Measurements from ENCODE around the gene NUBP2.
"Not testable (repeated sequence)": the region's sequence is repeated elsewhere in the genome, so short reads cannot be mapped to it uniquely, and the experiment has no call there.

NUBP2 gene

GRCh38 chr16:1791256-1791942 lies 8.6 kb downstream of the NUBP2 start:
- H3K9ac ChIP-seq (ENCODE audit: low read depth, low read length) = no peak overlapping the region
- no peaks in the 10 kb centered on the region for H3K9me3 ChIP-seq (ENCODE audit: control insufficient read depth, insufficient read depth, low read length)
- H3K4me1 ChIP-seq (ENCODE audit: insufficient read depth, low read length) = no peaks in the 10 kb centered on the region
- no peaks in the 10 kb centered on the region for H3K36me3 ChIP-seq (ENCODE audit: insufficient read depth, low read length)

GRCh38 chr16:1791943-1792812 lies 9.4 kb downstream of the NUBP2 start:
- Histone ChIP-seq H3K4me1 (ENCODE audit: insufficient read depth, low read length) (no peaks in the 10 kb centered on the region), H3K36me3 (ENCODE audit: insufficient read depth, low read length) (no peaks in the 10 kb centered on the region), H3K9me3 (ENCODE audit: control insufficient read depth, insufficient read depth, low read length) (no peaks in the 10 kb centered on the region), H3K9ac (ENCODE audit: low read depth, low read length) (no peak overlapping the region)

DNA sequence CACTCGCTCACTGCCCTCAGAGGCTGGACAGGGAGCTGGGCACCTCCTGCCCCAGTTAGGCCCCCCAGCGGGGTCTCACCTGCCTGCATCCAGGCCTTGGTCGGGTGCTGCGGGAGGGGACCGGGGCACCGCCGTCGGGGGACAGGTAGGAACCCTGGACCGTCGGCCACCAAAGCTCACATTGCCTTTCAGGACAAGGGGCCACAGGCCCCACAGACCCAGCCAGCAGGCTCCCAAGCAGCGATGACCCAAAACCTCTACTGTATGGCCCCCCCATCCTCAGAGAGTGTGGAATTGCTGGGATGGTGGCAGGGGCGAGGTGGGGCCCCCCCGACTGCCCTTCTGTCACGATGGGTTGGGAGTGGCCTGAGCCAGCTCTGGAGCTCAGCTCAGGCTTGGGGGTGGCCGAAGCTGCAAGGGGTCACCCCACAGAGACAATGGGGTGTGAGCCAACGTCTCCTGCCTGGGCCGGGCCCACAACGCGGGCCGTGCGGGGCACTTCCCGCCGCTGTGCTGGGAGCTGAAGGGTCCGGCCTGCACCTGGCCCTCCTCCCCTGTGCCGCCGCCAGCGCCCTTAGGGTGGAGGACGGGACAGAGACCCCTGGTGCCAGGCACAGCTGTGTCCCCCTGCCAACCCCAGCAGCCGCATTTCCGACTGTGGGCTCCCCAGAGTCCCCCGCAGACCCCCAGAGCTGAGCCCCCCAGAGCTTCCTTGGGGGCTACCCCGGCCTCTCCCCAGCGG lies 10.2 kb downstream of the NUBP2 start:
- Histone ChIP-seq H3K4me1 (ENCODE audit: insufficient read depth, low read length) (no peaks in the 10 kb centered on the region), H3K36me3 (ENCODE audit: insufficient read depth, low read length) (no peaks in the 10 kb centered on the region), H3K9me3 (ENCODE audit: control insufficient read depth, insufficient read depth, low read length) (peaks cover 2% of the 10 kb centered on the region), H3K9ac (ENCODE audit: low read depth, low read length) (no peak overlapping the region)

GRCh38 chr16:1793578-1794220 lies 10.9 kb downstream of the NUBP2 start, which contains the start of gene IGFALS:
Gene IGFALS (minus strand): TSS chr16:1793705. CDS start chr16:1793652, 53 bp downstream.
- peaks cover 3% of the 10 kb centered on the region for H3K9me3 ChIP-seq (ENCODE audit: control insufficient read depth, insufficient read depth, low read length)
- no peaks in the 10 kb centered on the region for H3K36me3 ChIP-seq (ENCODE audit: insufficient read depth, low read length)
- no peaks in the 10 kb centered on the region for H3K4me1 ChIP-seq (ENCODE audit: insufficient read depth, low read length)
- no peak within 1 kb of the TSS for H3K9ac ChIP-seq (ENCODE audit: low read depth, low read length)

DNA sequence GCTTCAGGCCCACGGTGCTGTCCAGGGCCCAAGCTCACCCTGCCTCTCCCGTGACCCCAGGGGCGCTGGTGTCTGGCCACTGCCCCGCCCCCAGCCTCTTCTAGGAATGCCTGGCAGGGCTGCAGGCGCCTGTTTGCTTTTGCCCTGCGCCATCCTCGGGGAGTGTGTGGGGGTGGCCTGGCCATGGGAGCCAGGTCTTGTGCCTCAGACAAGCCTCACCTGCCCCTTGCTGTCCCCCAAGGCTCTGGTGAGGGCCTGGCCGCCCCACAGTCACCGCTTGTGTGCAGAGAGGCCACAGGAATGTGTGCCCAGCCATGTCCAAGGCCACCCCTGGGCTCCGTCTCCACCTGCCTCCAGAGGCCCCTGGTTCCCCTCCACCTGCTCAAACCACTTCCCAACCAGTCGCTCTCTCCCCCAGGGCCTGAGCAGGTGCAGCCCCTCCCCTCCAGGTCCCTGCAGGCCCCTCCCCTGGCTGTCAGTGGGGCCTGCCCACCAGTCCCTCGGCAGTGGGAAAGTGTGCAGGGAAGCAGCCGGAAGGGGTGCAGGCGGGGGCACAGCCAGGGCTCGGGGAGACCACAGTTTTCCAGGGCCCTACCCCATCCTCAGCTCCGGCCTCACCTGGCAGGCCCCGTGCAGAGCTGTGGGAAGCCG lies 11.6 kb downstream of the NUBP2 start:
- Histone ChIP-seq H3K9me3 (ENCODE audit: control insufficient read depth, insufficient read depth, low read length) (peaks cover 3% of the 10 kb centered on the region), H3K36me3 (ENCODE audit: insufficient read depth, low read length) (no peaks in the 10 kb centered on the region), H3K9ac (ENCODE audit: low read depth, low read length) (no peak overlapping the region), H3K4me1 (ENCODE audit: insufficient read depth, low read length) (no peaks in the 10 kb centered on the region)

GRCh38 chr16:1794908-1795666 lies 12.3 kb downstream of the NUBP2 start:
- no peak overlapping the region for H3K9ac ChIP-seq (ENCODE audit: low read depth, low read length)
- no peaks in the 10 kb centered on the region for H3K36me3 ChIP-seq (ENCODE audit: insufficient read depth, low read length)
- peaks cover 3% of the 10 kb centered on the region for H3K9me3 ChIP-seq (ENCODE audit: control insufficient read depth, insufficient read depth, low read length)
- no peaks in the 10 kb centered on the region for H3K4me1 ChIP-seq (ENCODE audit: insufficient read depth, low read length)

DNA sequence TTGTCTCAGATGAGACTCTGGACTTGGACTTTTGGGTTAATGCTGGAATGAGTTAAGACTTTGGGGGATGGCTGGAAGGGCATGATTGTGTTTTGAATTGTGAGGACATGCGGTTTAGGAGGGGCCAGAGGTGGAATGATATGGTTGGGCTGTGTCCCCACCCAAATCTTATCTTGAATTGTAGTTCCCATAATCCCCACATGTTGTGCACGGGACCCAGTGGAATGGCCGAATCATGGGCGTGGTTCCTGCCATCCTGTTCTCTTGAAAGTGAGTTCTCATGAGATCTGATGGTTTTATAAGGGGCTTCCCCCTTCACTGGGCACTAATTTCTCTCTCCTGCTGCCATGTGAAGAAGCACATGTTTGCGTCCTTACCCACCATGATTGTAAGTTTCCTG lies 16.5 kb downstream of the NUBP2 start:
- H3K36me3 ChIP-seq (ENCODE audit: insufficient read depth, low read length); H3K9ac ChIP-seq (ENCODE audit: low read depth, low read length); H3K9me3 ChIP-seq (ENCODE audit: control insufficient read depth, insufficient read depth, low read length); H3K4me1 ChIP-seq (ENCODE audit: insufficient read depth, low read length): not testable (repeated sequence)

DNA sequence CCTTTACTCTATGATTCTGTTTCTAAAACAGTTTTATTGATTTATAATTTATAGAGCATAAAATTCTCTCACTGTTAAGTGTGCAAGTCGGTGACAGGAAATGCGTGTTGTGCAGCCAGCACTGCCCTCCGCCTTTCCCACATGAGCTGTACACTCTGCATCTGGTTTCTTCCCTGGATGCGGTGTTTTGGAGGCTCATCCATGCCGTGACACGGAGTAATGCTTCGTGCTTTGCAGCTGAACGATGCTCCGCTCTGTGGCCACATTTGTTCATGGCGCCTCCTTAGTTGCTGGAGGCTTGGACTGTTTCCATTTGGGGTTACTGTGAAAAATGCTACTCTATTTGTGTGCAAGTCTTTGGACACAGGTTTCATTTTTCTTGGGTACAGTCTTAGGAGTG lies 17.9 kb downstream of the NUBP2 start:
- no peaks in the 10 kb centered on the region for H3K4me1 ChIP-seq (ENCODE audit: insufficient read depth, low read length)
- H3K9me3 ChIP-seq (ENCODE audit: control insufficient read depth, insufficient read depth, low read length) = peaks cover 3% of the 10 kb centered on the region
- no peak overlapping the region for H3K9ac ChIP-seq (ENCODE audit: low read depth, low read length)
- H3K36me3 ChIP-seq (ENCODE audit: insufficient read depth, low read length) = no peaks in the 10 kb centered on the region

DNA sequence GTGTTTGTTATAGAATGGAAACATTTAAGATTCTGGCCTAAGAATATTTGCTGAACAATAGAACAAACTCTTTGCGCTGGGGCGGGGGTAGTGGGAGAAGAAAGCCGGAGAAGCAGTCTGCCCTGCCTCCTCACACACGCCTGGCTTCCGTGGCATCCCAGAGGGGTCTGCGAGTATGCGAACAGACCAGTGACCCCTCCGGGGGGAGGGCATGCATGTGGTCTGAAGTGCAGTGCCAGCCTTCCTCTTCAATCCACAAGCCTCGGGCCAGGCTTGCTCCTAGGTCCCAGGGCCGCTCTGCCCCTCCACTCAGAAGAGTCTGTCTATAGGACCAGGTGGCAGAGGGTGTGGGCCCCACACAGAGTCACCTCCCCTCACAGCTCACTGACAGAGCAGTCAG lies 24.9 kb downstream of the NUBP2 start:
- peaks cover 3% of the 10 kb centered on the region; the same call in 1 of the 2 replicates for H3K36me3 ChIP-seq (ENCODE audit: insufficient read depth, low read length)
- no peak overlapping the region for H3K9ac ChIP-seq (ENCODE audit: low read depth, low read length)
- H3K4me1 ChIP-seq (ENCODE audit: insufficient read depth, low read length) = no peaks in the 10 kb centered on the region
- no peaks in the 10 kb centered on the region for H3K9me3 ChIP-seq (ENCODE audit: control insufficient read depth, insufficient read depth, low read length)

GRCh38 chr16:1808691-1809090 lies 25.9 kb downstream of the NUBP2 start:
- Histone ChIP-seq H3K4me1 (ENCODE audit: insufficient read depth, low read length) (no peaks in the 10 kb centered on the region), H3K9ac (ENCODE audit: low read depth, low read length) (no peak overlapping the region), H3K36me3 (ENCODE audit: insufficient read depth, low read length) (peaks cover 3% of the 10 kb centered on the region; the same call in 1 of the 2 replicates), H3K9me3 (ENCODE audit: control insufficient read depth, insufficient read depth, low read length) (no peaks in the 10 kb centered on the region)

- Histone ChIP-seq H3K36me3 (ENCODE audit: insufficient read depth, low read length) (peaks cover 3% of the 10 kb centered on the region; the same call in 1 of the 2 replicates), H3K9me3 (ENCODE audit: control insufficient read depth, insufficient read depth, low read length) (no peaks in the 10 kb centered on the region), H3K4me1 (ENCODE audit: insufficient read depth, low read length) (no peaks in the 10 kb centered on the region), H3K9ac (ENCODE audit: low read depth, low read length) (no peak overlapping the region)
These were observed 26.6 kb downstream of the NUBP2 start for GRCh38 chr16:1809281-1809801.

DNA sequence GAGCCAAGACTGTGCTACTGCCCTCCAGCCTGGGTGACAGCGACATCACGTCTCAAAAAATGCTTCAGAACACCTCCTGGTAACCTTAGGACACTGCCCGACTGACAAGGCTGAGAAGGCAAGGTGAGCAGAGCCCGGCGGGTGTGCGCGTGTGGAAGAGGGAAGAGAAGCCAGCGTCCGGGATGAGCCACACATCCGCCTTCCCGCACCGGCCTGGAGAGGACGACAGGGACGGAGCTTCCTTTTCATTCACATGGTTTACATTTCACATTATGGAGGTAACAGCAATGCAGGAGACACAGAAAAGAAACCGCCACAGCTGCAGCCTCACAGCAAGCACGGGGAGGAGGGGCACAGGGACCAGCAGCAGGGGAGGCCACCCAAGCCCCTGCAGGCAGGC lies 27.3 kb downstream of the NUBP2 start:
- no peak overlapping the region for H3K9ac ChIP-seq (ENCODE audit: low read depth, low read length)
- peaks cover 3% of the 10 kb centered on the region; the same call in 1 of the 2 replicates for H3K36me3 ChIP-seq (ENCODE audit: insufficient read depth, low read length)
- no peaks in the 10 kb centered on the region for H3K4me1 ChIP-seq (ENCODE audit: insufficient read depth, low read length)
- no peaks in the 10 kb centered on the region for H3K9me3 ChIP-seq (ENCODE audit: control insufficient read depth, insufficient read depth, low read length)

DNA sequence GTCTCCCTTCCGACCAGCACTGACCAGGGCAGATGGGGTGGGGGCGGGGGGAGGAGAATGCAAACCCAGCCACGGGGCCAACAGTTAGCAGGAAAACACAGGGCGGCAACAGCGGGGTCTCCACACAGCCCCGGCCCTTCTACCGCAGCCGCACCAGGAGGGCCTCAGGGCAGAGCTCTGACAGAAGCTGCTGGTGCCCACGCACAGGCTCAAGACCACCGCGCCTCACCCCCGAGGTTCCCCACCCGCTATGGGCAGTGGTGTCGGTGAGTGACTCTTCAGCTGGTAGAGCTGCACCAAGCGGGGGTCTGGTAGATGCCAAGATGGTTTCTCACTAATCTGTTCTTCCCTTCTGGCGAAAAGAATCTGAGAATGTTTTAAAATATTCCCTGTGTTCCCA lies 27.8 kb downstream of the NUBP2 start:
- Histone ChIP-seq H3K36me3 (ENCODE audit: insufficient read depth, low read length) (peaks cover 3% of the 10 kb centered on the region; the same call in 1 of the 2 replicates), H3K9me3 (ENCODE audit: control insufficient read depth, insufficient read depth, low read length) (no peaks in the 10 kb centered on the region), H3K9ac (ENCODE audit: low read depth, low read length) (no peak overlapping the region), H3K4me1 (ENCODE audit: insufficient read depth, low read length) (no peaks in the 10 kb centered on the region)

Measured in ES-I3 (cell line).